Neural progenitor cell (in vitro differentiated cells): ENCODE data around the gene RTN1. TPM values are rescaled to one million over a fixed set of nuclear protein-coding genes. Genes with fewer than 3 reads are reported as not detected.

ENCODE experiments used
- DNase-seq: peaks from one replicate; pipeline ENCODE4 v3.0.0-alpha.2; 2016; ENCODE audit warnings: low spot score
- H2AFZ ChIP-seq: fragments of 200-600 bp; sonication (generic); replicated peaks from 2 replicates; pipeline ENCODE4 v1.6.1; 2016; ENCODE audit warnings: antibody characterized with exemption
- H3F3A ChIP-seq: fragments of 200-600 bp; sonication (generic); 2 replicates; pipeline ENCODE4 v1.6.1; 2016; ENCODE audit warnings: antibody characterized with exemption, low read depth
- H3K27ac ChIP-seq: fragments of 200-600 bp; sonication (generic); 2 replicates; pipeline ENCODE4 v1.5.1; 2016; ENCODE audit warnings: mild to moderate bottlenecking
- H3K27me3 ChIP-seq: fragments of 200-600 bp; sonication (generic); 2 replicates; pipeline ENCODE4 v1.6.1; 2016; ENCODE audit warnings: mild to moderate bottlenecking, moderate library complexity
- H3K36me3 ChIP-seq: fragments of 200-600 bp; sonication (generic); 2 replicates; pipeline ENCODE4 v1.5.1; 2016
- H3K4me1 ChIP-seq: fragments of 200-600 bp; sonication (generic); 2 replicates; pipeline ENCODE4 v1.6.1; 2016; ENCODE audit warnings: mixed run types
- H3K4me2 ChIP-seq: fragments of 200-600 bp; sonication (generic); 2 replicates; pipeline ENCODE4 v1.6.1; 2016
- H3K4me3 ChIP-seq: fragments of 200-600 bp; sonication (generic); 2 replicates; pipeline ENCODE4 v1.5.1; 2016
- H3K79me2 ChIP-seq: fragments of 200-600 bp; sonication (generic); 2 replicates; pipeline ENCODE4 v1.6.1; 2016; ENCODE audit warnings: low read depth
- H3K9ac ChIP-seq: fragments of 200-600 bp; sonication (generic); 2 replicates; pipeline ENCODE4 v1.6.1; 2016
- H3K9me3 ChIP-seq: fragments of 200-600 bp; sonication (generic); 2 replicates; pipeline ENCODE4 v1.5.1; 2016; ENCODE audit warnings: low read depth
- H4K20me1 ChIP-seq: fragments of 200-600 bp; sonication (generic); 2 replicates; pipeline ENCODE4 v1.6.1; 2016; ENCODE audit warnings: low read depth
- H3K27ac Mint-ChIP-seq: 3 replicates; pipeline ENCODE4 v1.8.0; 2021; ENCODE audit warnings: mixed read lengths
- H3K27me3 Mint-ChIP-seq: 2 replicates; pipeline ENCODE4 v1.8.0; 2022; ENCODE audit warnings: low read depth, mild to moderate bottlenecking, inconsistent platforms, moderate library complexity, mixed read lengths; ENCODE audit not compliant: insufficient read depth
- H3K36me3 Mint-ChIP-seq: 3 replicates; pipeline ENCODE4 v1.8.0; 2021; ENCODE audit warnings: mixed read lengths
- H3K4me1 Mint-ChIP-seq: 3 replicates; pipeline ENCODE4 v1.8.0; 2021; ENCODE audit warnings: mixed read lengths
- H3K4me3 Mint-ChIP-seq: 3 replicates; pipeline ENCODE4 v1.8.0; 2021; ENCODE audit warnings: mild to moderate bottlenecking, moderate library complexity, mixed read lengths
- H3K9me3 Mint-ChIP-seq: 3 replicates; pipeline ENCODE4 v1.8.0; 2020; ENCODE audit warnings: mixed read lengths
- CTCF ChIP-seq: fragments of 200-600 bp; sonication (generic); IDR thresholded peaks from 2 replicates; pipeline ENCODE4 v1.5.1; 2017; ENCODE audit warnings: antibody characterized with exemption, mild to moderate bottlenecking
- EZH2 ChIP-seq: fragments of 200-600 bp; sonication (generic); IDR thresholded peaks from 2 replicates; pipeline ENCODE4 v1.6.1; 2017; ENCODE audit warnings: antibody characterized with exemption, mild to moderate bottlenecking, moderate library complexity
- EZH2phosphoT487 ChIP-seq: fragments of 200-600 bp; sonication (generic); IDR thresholded peaks from 2 replicates; pipeline ENCODE4 v1.6.1; 2017; ENCODE audit warnings: antibody characterized with exemption
- total RNA-seq: library from RNA; depleted of rRNA; stranded (reverse); fragments of >200 nt; gene quantifications from 2 replicates; pipeline ENCODE4 v1.2.3, GENCODE V29; 2015; ENCODE audit warnings: low replicate concordance

Gene RTN1
- total RNA-seq, 1 donor from 2014 or later = 7.7 TPM

- peaks cover 4% of the 10 kb centered on the region for H3F3A ChIP-seq
- TF ChIP-seq CTCF = no peak
- TF ChIP-seq EZH2 = no peak
- TF ChIP-seq EZH2phosphoT487 = peak; percentile 25
- H4K20me1 ChIP-seq = no peaks in the 10 kb centered on the region
- peak overlapping the region; percentile 82 for H3K4me3 ChIP-seq
- no peak overlapping the region for H3K9ac ChIP-seq
- Mint-ChIP-seq H3K9me3 (no peaks in the 10 kb centered on the region), H3K4me3 (peak overlapping the region; percentile 84), H3K27me3 (peaks cover 14% of the 10 kb centered on the region), H3K27ac (no peak overlapping the region), H3K36me3 (no peaks in the 10 kb centered on the region), H3K4me1 (peaks cover 3% of the 10 kb centered on the region)
- no peaks in the 10 kb centered on the region for H3K9me3 ChIP-seq
- no peak for DNase-seq
- peaks cover 48% of the 10 kb centered on the region for H3K27me3 ChIP-seq
- peak overlapping the region; percentile 98 for H2AFZ ChIP-seq
- no peaks in the 10 kb centered on the region for H3K36me3 ChIP-seq
- H3K79me2 ChIP-seq = no peaks in the 10 kb centered on the region
- H3K4me1 ChIP-seq = peaks cover 9% of the 10 kb centered on the region
- no peak overlapping the region for H3K27ac ChIP-seq
- peak overlapping the region; percentile 96 for H3K4me2 ChIP-seq
Observed at GRCh38 chr14:59629444-59630287, 240.9 kb downstream of the RTN1 start.

GRCh38 chr14:59627011-59627520 lies 243.5 kb downstream of the RTN1 start:
- H2AFZ ChIP-seq = no peak overlapping the region
- H3K4me3 ChIP-seq = no peak overlapping the region
- H3K36me3 ChIP-seq = no peaks in the 10 kb centered on the region
- no peaks in the 10 kb centered on the region for H3K9me3 ChIP-seq
- H3K4me1 Mint-ChIP-seq = peaks cover 3% of the 10 kb centered on the region
- no peak overlapping the region for H3K9ac ChIP-seq
- no peak overlapping the region for H3K4me3 Mint-ChIP-seq
- no peaks in the 10 kb centered on the region for H3K9me3 Mint-ChIP-seq
- H3K27me3 Mint-ChIP-seq = peaks cover 14% of the 10 kb centered on the region
- no peak overlapping the region for H3K27ac ChIP-seq
- no peaks in the 10 kb centered on the region for H3K79me2 ChIP-seq
- H3K27ac Mint-ChIP-seq = no peak overlapping the region
- DNase-seq = no peak
- no peaks in the 10 kb centered on the region for H4K20me1 ChIP-seq
- H3K27me3 ChIP-seq = peaks cover 47% of the 10 kb centered on the region
- TF ChIP-seq EZH2 (no peak), EZH2phosphoT487 (no peak), CTCF (no peak)
- no peak overlapping the region for H3K4me2 ChIP-seq
- no peaks in the 10 kb centered on the region for H3K36me3 Mint-ChIP-seq
- peaks cover 9% of the 10 kb centered on the region for H3K4me1 ChIP-seq
- H3F3A ChIP-seq = peaks cover 4% of the 10 kb centered on the region

GRCh38 chr14:59622631-59623030 lies 247.9 kb downstream of the RTN1 start:
- Histone ChIP-seq H3K79me2 (no peaks in the 10 kb centered on the region), H3K4me3 (no peak overlapping the region), H2AFZ (no peak overlapping the region), H4K20me1 (no peaks in the 10 kb centered on the region), H3K27ac (no peak overlapping the region), H3F3A (no peaks in the 10 kb centered on the region), H3K36me3 (no peaks in the 10 kb centered on the region), H3K4me1 (no peaks in the 10 kb centered on the region), H3K27me3 (peaks cover 4% of the 10 kb centered on the region), H3K9me3 (no peaks in the 10 kb centered on the region), H3K4me2 (no peak overlapping the region), H3K9ac (no peak overlapping the region)
- Mint-ChIP-seq H3K27me3 (no peaks in the 10 kb centered on the region), H3K9me3 (peaks cover 4% of the 10 kb centered on the region), H3K4me1 (no peaks in the 10 kb centered on the region), H3K27ac (no peak overlapping the region), H3K4me3 (no peak overlapping the region), H3K36me3 (no peaks in the 10 kb centered on the region)
- no peak for DNase-seq
- no peak for TF ChIP-seq EZH2phosphoT487
- no peak for TF ChIP-seq CTCF
- no peak for TF ChIP-seq EZH2
